D341Med (cell line): Measurements from ENCODE around the gene C10orf67.
A peak's percentile ranks its signal among the peaks of the same experiment; 100 is the strongest.
"Not testable (repeated sequence)": the region's sequence is repeated elsewhere in the genome, so short reads cannot be mapped to it uniquely, and the experiment has no call there.

Experiments
- DNase-seq: peaks from one replicate; pipeline ENCODE4 v3.0.0; 2012; ENCODE audit warnings: low spot score

C10orf67 gene

DNA sequence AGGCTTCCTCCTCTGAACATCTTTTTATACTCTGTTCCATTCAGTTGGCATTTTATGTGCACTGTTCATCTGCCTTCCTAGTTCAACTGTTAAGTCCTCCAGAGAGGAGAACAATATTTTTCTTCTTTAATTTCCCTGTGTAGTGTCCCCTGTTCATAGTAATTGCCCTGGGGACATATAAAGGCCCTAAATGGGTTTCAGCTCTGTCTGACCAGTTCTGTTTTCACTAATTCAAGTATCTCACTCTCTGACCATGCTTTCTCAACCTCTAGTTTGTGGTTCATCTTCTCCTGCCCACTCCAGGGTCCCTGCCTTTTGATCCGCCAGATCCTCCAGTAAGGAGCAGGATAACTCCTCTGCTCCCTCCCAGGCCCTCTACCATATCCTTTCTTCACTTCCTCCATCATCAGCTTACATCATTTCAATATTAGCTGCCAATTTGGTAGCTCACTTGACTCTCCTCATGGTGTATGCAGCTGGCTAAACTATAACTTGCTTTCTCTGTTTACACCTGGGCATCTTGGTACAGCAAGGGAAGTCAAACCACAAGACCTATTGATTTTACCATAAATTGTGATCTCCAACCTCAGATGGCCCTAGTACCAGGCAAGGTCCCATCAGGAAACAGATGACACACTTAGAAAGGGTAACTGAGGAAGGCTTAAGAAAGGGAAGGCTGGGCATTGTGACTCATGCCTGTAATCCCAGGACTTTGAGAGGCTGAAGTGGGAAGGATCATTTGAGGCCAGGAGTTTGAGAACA is 17.7 kb upstream of the C10orf67 start:
- no peak for DNase-seq

DNA sequence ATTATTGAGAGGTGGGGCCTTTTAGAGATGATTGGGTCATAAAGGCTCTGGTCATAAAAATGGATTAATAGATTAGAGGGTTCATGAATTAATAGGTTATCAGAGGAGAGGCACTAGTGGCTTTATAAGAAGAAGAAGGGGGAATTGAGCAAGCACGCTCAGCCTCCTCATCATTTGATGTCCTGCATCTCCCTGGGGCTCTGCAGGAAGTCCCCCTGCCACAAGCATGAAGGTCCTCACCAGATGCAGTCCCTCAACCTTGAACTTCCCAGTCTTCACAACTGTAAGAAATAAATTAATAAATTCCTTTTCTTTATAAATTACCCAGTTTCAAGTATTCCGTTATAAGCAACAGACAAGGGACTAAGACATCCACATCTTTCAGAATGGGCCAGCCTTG is 17.1 kb upstream of the C10orf67 start:
- no peak for DNase-seq

DNA sequence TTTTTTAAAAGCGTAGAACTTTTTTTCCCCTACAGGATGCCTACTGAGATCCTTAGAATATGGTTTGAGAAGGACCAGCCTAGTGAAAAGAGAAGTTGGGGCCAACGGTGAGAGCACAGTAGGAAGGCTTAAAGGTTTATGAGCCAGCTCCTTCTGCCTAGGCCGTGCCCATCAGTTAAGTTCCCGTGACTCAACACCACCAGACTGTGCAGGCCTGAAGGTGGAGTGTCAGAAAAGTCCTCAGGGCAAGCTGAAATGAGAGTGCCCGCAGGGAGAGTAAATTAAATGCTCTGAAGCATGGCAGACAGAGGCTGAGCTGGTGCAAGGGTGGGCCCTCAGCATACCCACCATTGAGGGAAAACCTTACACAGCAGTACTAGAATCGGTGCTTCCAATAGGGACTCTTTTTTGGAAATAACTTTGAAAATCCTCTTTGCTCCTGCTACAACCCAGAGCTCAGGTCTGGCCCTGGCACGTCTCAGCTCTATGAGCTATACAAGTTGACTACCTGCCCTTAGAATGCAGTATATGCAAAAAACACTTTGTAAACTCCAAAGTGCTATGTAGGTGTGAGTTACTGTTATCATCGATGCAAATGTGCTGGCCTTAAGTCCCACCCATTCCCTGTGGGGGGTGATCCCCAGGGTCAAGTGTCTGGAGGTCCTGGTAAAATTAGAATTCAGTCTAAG is 15.2 kb upstream of the C10orf67 start:
- DNase-seq = no peak

DNA sequence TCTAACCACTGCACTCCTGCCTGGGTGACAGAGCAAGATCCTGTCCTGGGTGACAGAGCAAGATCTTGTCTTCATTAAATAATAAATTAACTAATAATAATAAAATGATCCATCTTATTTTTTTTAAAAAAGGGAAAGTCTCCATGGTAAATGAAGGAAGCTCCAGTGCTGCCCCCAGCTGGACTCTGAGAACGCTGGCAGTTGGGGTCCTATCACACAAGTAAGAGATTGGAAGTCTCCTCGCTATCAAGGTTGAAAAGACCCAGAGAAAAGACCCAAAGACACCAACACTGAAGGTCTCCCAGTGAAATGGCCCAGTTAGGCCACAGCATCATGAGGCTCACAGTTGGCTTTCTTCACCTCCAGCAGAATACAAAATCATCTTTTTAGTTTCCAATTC is 13.8 kb upstream of the C10orf67 start:
- no peak for DNase-seq

DNA sequence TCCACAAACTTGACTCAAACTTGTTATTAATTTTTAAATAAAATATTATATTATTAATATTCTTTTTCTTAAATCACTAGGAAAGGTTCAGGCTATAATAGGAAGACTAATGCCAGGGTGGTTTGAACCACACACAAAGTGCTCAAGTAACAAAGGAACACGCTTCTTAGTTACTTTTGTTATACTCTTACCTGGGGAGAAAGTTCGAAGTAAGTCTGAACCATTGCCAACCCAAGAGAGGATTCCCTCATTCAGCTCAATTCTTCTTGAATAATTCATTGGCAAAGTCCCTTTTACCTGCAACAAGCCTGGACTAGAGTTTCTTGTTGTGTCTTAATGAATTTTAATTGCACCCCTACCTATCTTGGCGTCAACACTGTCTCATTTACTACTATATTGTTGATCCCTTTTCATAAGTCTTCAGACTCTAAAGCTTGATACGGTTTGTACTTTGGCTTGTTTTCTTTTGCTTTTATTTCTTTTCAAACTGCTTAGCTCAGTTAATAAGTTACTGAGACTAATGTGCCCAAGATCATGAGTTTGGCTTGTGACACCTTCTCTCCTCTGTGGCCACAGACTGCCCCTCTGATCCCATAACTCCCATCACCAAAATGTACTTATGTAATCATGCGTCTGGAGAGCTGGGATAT is 10.2 kb upstream of the C10orf67 start:
- DNase-seq = no peak

DNA sequence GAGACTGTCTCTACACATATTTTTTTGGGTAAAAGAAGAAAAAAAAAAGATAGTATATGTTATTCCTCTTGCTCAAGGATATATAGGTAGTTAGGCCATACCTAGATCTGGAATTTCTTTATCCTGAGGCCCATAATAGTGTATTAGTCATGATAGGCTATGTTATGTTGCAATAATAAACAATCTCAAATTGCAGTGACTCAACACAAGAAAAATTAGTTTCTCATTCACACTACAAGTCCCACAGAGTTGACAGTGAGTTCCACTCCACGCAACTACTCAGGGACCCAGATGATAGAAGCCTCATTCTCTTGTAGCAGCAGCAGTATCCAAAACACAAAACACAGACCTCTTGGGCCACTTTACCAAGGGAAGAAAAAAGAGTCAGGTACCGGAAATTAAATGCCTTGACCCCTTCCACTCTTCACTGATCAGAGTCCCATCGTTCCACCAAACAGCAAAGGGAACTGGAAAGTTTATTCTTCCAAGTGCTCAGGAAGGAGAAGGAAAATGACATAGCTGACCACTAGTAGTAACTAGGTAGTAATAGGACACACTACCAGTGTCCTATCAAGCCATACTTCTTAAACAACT is 7.4 kb upstream of the C10orf67 start:
- no peak for DNase-seq

DNA sequence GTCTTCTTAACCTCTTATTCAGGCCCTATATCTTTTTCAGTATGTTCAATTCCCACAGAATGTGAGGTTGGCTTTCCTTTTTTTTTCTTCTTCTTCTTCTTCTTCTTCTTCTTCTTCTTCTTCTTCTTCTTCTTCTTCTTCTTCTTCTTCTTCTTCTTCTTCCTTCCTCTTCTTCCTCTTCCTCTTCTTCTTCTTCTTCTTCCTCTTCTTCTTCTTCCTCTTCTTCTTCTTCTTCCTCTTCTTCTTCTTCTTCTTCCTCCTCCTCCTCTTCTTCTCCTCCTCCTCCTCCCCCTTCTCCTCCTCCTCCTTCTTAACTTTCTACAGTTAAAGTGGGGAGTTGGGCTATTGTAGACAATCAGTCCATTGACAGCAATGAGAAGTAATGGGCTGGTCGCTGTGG is 6.1 kb upstream of the C10orf67 start:
- not testable (repeated sequence) for DNase-seq

DNA sequence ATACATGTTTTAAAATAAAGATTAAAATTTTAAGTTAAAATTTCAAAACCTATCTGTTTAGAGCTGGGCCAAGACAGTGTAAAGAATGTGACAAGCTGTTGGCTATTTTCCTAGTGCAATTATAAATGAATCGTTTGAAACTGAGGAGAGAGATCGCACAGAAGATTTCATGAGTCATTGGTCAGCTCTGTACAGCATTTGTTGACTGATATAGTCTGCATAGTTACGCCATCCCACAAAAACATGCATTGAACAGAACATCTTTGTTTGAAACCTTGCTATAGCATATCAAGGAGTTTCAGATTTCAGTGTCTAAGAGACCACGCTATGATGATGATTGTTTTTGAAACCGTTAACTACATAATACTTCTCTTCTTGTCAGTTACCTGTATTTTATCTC is 1.3 kb upstream of the C10orf67 start:
- no peak for DNase-seq

DNA sequence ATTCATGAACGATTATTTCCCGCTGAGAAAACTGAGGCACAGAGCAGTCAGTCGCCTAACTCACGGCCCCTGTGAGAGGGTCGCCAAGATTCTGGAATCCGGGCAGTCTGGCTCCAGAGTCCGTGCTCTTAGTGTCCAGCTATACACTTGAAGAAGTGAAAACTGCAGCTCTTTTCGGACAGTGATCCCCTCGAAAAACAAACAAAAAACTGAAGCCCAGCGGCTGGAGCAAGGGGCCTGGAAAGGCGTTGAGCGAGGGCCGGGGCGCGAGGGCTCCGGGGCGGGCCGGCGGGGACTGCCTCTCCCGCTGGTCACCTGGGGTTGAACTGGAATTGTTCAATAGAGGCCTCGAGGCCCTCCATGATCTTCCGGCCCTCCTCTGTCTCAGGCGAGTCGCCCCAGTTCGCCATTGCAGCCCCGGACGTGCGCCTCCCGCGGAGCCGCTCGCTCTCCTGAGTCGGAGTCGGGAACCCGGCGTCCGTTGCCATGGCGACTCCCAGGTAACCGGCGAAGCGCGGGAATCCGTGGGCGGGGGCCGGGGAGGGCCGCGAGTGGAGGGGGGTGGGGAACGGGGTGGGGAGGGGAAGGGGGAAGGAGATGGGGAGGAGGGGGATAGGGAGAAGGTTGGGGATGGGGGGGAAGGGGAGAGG is 881 bp downstream of the C10orf67 start:
- peak; percentile 46 for DNase-seq

DNA sequence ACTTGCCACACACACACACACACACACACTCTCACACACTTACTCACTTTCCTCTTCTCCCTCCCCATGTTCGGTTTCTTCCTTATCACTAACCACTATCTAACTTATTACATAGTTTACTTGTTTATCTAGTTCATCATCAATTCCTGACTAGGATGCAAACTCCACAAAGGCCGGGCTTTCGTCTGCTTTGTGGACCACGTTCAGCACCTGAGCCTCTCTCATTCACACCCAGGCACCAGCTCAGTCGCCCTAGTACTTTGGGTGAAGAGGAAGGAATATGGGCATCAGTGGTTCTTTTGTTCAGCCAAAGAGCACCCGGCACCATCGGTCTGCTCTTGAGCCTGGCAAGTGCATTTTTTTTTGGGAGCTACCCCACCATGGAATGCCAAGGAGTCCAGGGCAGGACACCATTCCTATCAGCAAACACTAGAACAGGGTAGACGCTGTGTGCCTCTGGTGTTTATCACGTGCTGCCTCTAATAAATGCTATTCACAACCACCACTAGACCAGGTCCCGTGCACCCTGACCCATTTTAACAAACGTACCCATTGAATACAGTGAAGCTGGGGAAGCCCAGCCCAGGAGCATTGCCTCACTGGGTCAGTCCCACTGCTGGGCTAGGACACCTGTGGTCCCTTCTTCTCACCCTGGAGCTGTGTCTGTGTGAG is 2.2 kb downstream of the C10orf67 start:
- no peak for DNase-seq

DNA sequence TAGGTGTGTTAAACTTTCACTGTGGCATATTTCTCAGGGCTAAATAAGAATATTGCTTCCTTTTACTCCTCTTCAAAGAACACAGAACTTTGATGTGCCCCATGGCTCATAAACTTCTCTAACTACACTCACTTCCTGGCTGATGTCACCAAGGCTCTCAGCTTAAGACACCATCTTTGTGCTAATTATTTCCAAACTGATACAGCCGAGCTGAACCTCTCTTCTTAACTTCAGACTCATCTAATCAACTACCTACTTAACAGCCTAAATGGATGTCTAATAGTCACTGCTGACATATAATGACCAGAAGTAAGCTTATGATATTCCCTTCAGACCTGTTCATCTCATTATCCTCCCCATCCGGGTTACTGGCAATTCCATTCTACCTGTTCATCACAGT is 3.6 kb downstream of the C10orf67 start:
- DNase-seq = no peak

DNA sequence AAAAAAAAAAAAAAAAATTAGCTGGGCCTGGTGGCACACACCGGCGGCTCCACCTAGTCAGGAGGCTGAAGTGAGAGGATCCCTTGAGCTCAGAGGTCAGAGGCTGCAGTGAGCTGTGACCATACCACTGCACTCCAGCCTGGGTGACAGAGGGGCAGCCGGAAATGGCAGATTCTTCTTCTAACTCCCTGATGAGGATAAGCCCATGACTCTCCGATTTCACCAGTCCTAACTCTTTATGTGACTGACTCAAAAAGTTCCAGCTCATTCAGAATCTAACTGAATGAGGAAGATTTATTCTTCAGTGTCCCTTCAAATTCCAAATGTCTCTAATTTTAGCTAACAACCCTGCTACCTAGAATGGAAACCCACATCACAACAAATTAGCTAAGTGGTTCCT is 4.2 kb downstream of the C10orf67 start:
- DNase-seq = no peak

DNA sequence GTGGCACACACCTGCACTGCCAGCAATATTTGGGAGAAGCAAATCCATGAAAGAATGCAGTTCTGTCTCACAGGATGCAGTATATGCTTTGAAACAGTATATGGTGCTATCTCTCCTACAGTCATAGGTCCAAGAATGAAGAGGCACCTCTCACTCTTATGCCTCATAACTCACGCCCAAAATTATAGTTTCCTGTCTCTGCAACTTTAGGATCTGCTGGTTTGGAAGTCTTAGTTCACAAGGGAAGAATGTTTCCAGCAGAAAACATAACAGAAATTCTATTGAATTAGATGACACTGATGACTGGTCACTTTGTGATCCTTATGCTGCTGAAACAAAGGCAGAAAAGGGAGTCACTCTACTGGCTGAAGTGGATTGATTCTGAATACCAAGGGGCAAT is 5.7 kb downstream of the C10orf67 start:
- no peak for DNase-seq

DNA sequence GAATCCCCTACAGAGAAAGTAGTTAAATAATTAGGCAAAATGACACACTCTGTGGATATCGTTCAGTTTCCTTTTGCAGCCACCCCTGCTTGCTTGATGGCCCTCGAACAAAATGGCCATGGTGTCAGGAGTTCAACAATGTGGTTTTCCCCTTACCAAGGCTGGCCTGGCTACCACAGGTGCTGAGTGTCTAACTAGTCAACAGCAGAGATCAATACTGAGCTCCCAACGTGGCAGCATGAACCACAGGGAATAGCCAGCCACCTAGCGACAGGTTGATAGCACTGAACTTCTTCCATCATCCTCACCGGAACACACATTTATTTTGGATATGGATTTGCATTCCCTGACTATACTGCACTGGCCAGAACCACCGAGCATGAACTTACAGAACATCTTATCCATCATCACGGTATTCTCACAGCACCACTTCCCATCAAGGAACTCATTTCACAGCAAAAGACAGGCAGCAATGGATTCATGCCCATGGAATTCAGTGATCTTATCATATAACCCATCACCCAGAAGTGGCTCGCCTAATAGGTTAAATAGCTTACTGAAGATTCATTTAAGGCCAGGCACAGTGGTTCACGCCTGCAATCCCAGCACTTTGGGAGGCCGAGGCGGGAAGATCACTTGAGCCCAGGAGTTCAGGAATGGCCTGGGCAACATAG is 6.3 kb downstream of the C10orf67 start:
- DNase-seq = no peak

DNA sequence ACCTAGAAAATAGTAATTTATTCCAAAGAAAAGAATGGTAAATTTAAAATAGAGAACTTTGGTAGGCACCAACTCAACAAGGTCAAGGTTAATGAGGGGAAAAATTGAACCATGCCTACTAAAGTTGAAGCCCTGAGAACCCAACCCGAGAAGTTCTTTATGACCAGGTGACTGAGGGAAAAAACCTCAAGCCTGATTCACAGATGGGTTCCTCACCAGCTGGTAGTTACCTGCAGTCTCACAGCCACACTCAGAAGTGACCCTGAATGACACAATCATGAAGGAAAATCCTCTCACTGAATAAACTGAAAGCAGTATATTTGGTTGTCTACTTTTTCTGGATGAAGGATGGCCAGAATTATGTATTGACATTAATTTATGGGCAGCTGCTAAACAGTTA is 7.0 kb downstream of the C10orf67 start:
- DNase-seq = no peak

DNA sequence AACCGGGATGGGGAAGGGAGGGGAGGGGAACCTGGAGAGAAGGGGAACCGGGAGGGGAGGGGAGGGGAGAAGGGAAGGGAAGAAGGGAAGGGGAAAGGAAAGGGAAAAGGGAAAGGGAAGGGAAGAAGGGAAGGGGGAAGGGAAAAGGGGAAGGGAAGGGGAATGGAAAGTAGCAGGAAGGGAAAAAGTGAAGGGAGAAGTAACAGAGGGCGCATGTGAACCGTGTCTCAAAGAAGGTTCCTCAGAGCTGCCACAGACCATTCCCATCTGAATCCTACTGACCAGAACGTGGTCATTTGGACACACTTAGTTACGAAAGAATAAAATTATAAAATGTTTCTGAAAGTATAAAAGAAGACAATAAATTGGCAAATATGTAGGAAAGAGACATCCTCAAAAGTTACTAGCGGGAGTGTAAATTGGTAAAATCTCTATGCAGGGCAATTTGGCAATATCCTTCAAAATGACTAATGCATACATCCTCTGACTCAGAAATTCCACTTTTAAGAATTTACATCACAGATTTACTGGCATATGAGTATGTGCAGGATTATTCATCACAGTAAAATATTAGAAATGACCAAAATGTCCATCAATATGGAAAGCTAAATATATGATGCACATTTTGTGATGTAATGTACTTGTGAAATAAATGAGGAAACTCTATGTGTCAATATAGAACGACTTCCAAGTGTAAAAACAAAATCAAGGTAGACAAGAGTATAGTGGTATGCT is 12.9 kb downstream of the C10orf67 start:
- no peak for DNase-seq

DNA sequence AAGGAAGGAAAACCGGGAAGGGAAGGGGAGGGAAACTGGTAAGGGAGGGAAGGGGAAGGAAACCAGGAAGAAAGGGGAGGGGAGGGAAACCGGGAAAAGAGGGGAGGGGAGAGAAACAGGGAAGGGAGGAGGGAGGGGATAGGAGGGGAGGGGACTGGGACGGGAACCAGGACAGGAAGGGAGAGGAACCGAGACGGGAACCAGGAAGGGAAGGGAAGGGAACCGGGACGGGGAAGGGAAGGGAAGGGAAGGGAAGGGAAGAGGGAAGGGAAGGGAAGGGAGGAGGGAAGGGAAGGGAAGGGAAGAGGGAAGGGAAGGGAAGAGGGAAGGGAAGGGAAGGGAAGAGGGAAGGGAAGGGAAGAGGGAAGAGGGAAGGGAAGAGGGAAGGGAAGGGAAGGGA is 13.6 kb downstream of the C10orf67 start:
- no peak for DNase-seq

DNA sequence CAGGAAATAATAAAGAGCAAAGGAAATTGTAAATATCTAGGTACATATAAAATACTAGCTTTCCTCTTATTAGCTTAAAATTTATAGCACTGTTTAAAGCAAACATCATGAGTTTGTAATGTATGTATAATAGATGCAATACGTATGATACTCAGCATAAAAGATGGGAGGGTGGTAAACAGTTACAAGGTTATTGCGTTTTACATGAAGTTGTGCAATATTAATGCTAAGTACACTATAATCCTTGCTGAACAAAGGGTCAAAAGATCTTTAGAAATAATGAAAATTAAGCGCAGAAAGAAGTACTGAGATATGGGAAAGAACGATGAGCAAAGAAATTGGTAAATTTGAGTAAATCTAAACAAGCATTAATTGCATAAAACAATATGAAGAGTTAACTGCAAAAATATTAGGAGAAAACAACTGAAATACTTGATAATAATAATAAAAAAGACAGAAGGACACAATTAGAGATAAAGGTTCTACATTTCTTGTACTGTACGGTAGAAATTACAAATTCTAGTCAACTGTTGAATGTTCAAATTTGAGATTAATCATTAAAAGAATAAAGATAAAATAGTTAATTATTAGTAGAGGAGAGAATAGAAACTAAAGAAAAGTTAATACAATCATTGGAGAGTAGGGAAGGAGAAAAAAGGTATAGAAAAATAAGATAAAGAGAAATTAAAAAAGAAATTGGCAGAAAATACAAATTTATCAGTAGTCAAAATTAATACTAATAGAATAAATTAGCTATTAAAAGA is 17.9 kb downstream of the C10orf67 start:
- DNase-seq = no peak

DNA sequence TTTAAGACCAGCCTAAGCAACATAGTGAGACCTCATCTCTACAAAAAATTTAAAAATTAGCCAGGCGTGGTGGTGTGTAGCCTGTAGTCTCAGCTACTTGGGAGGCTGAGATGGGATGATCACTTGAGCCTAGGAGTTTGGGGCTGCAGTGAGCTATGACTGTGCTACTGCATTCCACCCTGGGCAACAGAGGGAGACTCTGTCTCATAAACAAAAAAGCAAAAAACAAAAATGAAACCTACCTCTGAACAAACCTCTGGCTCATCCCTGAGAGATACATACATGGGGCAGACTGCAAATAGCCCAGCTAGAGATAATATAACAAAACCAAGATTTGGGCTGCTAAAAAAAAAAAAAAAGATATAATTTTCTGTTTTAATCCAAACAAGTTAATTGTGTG is 19.5 kb downstream of the C10orf67 start:
- DNase-seq = no peak

DNA sequence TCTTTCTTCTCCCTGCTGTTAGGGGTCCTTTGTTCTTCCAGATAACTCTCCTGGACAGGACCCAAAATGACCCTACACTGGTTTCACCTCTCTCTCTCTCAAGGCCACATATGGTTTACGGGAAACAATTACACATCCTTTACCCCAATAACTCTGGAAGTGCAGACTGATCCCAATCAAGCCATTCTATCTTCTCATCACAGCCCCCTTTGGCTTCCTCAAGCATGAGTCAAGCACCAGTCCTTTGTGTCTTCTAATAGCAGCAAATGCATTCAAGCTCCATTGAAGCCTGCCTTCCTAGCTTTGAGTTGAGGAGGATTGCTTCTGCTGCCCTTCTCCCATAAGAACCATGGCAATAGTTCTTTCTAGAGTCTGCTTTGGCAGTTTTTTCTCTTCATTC is 20.2 kb downstream of the C10orf67 start:
- DNase-seq = no peak
